GM18861 (cell line): ENCODE measurements around the gene ARID1B.

Source experiments
- ATAC-seq: cut with Tn5 transposase; IDR thresholded peaks from one replicate; pipeline ENCODE4 v1.9.1; 2021; ENCODE audit not compliant: unreplicated experiment

Gene ARID1B

DNA sequence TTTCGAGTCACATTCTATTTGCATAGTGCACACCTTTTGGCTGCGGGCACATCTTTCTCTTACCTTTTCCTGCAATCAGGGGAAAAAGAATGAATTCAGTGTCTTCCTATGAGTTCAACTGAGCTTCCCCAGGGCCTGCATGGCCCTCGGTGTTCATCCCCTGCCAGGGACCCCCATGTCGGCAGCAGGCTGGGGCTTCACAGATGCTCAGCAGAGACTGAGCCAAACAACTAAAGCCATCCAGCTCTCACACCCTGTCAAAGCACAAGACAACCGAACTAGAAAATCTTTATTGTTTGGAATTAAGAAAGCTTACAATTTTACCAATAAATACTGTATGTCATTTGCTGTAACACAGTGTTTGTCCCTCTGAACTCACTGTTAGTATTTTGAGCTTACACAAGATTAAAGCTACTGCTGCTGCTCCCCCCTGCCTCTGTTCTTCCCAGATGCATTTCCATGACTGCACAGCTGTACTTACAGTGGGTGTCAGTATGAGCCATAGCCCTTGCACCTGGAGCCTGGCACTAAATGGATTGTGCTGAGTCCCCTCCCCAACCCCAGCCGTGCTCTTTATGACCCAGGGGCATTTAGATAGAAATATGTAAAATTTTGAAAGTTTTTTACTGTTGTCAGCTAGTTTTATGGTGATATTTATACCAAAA is 340.4 kb downstream of the ARID1B start:
- ATAC-seq, result no peak

- ATAC-seq, result no peak
Measured at GRCh38 chr6:157119502-157120027, 342.4 kb downstream of the ARID1B start.

DNA sequence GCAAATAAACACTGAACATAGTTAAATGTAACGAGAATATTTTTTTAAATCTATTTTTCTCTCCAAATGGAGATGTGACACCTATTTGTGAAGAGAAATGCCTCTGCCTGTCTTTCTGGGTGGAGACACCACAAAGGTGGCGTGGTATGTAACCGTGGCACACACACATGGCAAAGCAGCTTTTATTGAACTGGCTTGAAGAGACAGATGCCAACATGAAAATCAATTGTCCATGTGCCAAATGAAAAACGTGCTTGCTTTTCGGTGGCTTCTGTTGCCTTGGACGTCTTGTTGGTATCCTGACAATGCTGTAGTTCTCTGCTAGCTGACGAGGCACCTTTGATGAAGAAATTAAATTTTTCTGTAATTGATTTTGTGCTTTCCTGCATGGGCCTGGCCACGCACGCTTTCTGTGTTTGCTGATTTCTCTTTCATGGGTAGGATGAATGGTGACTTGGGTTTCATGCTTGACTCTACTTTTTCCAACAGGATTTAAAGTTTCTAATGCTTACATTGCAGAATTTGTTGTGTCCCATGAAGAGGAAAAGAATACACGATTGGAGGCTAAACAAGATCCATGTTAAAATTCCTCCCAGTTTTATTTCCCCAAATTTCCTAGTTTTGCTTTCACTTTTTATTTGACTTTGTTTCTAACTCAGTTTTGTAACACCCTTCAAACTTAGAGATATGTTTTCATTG is 343.5 kb downstream of the ARID1B start:
- no peak for ATAC-seq

GRCh38 chr6:157121897-157122296 is 344.7 kb downstream of the ARID1B start:
- ATAC-seq, result no peak

DNA sequence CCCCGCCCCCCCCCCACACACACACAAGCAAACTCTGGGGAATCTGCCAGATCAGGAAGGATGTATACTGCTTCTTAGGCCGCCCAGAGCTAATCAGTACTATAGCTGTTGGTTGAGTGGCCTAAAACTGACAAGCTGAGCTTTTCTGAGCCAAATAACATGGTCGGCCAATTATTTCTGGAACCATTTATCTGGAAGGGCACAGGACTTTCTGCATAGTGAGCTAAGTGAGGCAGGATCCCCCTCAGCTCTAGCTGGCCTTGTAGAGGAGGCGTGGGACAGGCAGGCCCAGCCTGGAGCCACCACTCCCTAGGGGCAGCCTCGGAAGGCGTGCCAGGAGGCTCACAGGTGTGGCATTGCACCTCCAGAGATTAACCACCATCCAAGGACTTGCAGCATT is 346.1 kb downstream of the ARID1B start:
- ATAC-seq, result no peak

DNA sequence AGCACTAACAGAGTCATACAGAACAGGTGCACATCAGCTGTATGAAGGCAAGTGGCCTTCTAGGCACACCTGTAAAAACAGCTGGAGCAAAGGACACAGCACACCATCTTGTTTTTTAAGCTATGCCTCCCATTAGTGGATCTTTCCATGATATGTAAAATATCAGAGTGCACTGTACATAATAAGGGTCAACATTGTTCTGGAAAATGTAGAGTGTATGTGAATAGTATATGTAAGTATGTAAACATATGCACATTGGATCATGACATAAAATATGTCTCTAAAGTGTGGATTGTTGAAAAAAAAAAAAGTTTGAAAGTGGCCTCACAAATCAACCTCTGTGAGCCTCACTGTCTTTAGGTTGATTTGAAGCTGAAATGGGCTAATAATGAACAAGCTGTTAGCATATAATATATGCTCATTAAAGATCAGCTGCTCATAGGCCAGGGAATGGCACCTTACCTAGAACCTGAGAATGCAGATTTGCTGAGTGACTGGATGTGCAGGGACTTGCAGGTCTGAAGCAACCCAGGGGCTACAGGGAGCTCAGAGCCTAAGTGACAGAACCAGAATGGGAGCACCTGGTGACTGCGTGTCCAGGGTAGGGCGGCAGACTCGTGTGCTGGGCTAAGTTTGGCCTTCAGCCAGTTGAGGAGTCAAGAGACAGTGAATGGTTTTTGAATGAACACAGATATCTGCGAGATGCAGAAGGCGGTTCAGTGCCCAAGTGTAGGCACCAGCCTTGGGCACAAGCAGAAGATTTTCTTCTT is 347.5 kb downstream of the ARID1B start:
- no peak for ATAC-seq

- ATAC-seq, result no peak
Measured at GRCh38 chr6:157125531-157125930, 348.4 kb downstream of the ARID1B start.

DNA sequence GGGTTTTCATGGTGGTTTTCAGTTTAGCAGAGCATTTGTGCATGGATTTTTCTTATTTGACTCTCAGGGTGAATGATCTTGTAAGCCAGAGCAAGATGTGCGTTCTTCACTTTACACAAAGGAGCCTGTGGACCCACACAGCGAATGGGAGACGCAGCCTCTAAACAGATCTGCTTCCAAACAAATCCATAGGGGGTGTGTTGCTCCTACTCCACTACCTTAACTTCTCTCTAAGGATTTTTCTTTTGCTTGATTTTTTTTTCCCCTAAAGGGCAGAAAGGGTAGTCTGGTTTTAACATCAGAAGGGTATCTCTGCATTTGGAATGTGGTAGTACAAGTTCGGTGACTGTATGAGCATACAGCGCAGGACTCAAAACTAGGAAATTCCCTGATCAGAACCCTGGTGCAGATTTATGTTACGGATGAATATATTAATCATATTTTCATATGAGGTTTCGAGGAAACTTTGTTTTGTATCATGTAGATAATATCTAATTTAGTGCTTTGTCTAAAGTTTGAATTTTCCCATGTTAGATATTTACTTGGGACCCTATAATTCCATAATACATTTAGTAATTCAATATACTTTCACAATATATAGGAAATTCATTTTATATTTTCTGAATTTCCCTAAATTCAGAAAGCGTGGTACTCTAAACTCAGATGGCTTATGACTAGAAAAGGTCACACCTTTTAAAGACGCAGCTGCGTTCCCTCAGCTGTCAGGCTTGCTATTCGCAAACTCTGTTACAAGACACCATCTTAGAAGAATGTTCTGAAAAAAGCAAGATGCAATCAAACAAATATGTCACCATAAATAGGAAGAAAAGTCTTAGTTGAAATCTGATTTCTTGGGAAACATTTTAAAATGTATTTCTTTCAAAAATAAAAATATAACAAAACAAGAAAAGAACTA is 349.3 kb downstream of the ARID1B start:
- ATAC-seq, result no peak

- ATAC-seq, result no peak
Measured at GRCh38 chr6:157128235-157128775, 351.1 kb downstream of the ARID1B start.

DNA sequence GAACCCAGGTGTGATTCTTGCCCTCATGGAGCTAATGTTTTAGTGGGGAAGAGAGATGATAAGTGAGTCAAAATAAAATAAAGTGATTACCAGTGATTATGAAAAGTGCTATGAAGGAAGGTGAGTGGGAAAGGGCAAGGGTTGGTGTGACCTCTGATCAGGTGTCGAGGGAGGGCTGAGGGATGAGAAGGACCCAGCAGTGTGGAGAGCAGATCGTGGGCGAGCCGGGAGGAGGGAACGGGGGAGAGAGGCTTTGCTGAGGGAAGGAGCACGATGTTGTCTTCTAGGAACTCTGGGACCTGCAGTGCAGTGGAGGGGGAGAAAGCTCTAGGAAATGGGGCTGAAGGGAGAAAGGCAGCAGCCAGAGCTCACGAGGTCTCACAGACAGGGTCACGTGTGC is 354.1 kb downstream of the ARID1B start:
- ATAC-seq, result no peak

DNA sequence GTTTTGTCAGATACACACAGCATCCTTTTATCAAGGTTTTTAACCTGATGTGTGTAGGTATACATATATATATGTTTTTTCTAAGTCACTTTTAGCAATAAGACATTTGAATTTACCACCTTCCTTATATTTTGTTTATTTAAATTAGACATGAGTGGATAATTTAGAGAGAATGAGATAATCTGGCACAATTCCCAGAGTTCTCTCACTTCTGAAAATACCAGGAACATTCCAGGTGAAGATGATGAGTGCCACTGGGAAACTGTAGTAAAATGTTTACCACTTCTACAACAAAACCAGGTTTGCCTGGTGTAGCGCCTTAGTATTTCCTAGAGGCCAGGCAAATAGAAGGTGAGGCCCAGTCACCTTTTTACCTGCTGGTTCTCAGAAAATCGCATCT is 356.7 kb downstream of the ARID1B start:
- no peak for ATAC-seq

DNA sequence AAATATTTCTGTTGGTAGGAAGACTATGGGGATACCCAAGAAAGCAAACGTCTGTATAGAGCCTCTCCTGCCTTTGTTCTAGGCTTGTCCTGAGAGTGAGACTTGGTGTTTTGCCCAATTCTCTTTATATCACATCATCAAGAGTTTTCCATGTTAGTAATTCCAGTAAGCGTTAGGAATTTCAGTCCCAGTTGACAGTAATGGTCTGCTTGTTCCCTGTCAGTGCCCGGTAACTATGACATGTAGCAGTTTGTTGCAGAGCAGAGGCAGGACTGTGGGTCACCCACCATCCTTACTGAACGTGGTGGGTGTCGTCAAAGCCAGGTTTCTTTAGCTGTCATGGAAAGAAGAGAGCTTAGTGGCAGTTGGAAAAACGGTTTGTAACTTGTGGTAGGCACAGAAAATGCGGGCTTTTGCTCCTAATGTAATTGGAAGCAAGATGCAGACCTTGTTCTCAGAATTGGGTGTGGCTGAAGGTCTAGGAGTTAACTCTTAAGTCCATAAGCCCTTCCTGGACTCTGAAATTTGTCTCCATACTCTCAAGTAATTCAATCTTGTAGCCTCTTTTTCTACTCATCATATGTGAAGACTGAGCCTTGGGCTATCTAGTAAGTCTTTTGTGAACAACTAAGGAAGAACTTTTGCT is 357.3 kb downstream of the ARID1B start:
- no peak for ATAC-seq

- no peak for ATAC-seq
Measured at GRCh38 chr6:157135691-157136090, 358.5 kb downstream of the ARID1B start.

- ATAC-seq, result no peak
Measured at GRCh38 chr6:157137501-157137900, 360.3 kb downstream of the ARID1B start.

DNA sequence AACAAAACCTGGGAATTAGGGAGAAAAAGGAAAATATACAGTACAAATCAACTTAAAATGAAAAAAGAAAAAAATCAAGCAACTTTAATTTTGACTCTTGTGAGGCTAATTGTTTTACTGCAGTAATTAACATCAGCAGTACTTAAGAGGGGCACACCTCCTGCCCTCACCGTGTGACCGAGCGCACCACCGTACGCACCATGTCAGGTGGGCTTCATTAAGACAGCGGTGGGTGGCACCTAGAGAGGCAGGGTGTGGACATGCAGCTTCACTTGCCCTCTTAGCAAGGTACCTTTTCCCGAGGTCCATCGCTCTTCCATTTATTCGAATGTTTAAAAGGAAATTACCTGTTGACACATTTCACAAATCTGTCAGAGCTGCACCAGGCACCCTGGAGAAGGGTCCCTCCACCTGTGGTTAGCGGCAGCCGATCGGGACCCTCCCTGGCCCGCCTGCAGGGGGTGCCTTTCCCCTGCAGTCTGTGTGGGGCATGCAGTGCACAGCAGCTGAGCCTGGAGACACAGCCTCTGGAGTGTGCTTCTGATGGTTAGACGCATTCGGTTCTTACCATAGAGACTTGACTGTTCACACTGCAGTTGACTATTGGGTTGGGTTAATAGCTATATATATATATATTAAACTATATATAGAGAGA is 362.0 kb downstream of the ARID1B start:
- no peak for ATAC-seq

DNA sequence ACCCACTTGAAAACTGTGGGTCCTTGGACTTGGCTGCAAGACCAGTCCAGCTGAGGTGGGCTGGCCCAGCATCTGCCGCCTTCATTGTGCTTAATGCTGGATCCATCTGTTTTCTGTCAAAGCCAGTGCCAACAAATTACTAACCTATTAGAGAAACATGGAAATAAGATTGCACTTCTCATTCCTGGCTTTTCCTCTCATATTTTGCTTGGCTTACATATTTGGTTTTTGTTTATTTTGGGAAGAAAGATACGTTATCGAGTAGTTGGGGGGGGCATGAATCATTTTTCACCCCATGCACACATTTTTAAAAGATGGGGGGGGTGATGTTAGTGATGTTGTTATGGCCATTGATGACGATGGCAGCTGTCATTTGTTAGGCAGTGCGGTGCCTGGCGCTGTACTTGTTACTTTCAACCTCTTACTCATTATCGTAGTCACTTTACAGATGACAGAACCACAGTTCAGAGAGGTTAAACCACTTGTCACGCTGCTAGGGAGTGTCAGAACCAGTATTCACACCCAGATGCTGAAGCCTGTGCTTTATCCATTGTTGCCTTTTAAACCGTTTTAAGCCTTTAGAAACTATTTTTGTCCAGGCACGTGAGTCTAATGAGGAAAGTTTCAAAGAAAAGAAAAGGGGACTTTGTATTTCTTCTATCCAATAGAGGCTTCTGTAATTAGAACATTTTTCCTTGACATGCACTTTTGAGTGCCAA is 366.2 kb downstream of the ARID1B start:
- no peak for ATAC-seq

GRCh38 chr6:157143890-157144798 is 367.0 kb downstream of the ARID1B start:
- no peak for ATAC-seq
